Inflammatory macrophage treated with lipopolysaccharide for 1 hour (primary cell): ENCODE results near the gene PAN3.
"Not testable (repeated sequence)": the region's sequence is repeated elsewhere in the genome, so short reads cannot be mapped to it uniquely, and the experiment has no call there.

Experiments used
- DNase-seq, 2 donors: peaks; one replicate each; pipeline ENCODE4 v3.0.0-alpha.2; 2020 to 2022

The PAN3 gene

DNA sequence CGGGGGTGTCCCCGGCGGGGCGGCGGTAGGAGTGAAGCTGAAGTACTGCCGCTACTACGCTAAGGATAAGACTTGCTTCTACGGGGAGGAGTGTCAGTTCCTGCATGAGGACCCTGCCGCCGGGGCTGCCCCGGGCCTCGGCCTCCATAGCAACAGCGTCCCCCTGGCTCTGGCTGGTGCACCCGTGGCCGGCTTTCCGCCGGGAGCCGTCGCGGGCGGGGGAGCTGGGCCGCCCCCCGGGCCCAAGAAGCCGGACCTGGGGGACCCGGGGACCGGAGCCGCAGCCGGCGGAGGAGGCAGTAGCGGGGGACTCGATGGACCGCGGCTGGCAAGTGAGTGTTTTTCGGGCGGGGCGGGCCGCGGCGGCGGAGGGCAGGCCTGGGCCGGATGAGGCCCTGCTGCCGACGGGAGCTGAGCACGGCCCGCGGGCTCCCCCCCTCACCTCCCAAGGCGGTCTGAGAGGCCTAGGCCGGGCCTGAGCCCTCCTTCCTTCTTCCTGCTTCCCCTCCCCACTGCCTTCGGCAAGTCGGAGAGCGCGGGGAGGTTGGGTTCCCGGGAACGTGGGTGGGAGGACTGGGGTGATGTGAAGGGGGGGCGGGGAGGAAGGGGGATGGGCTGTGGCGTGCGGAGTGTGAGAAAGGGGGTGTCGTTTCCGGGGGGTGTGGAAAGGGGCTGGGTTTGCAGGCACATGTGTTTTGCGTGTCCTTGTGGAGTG, 568 bp downstream of the PAN3 start:
- DNase-seq = peak; percentile 88 to 90

GRCh38 chr13:28140433-28141125, 2.2 kb downstream of the PAN3 start:
- peak; percentile 30 to 32 for DNase-seq

GRCh38 chr13:28141542-28141941, 3.2 kb downstream of the PAN3 start:
- not testable (repeated sequence) for DNase-seq

DNA sequence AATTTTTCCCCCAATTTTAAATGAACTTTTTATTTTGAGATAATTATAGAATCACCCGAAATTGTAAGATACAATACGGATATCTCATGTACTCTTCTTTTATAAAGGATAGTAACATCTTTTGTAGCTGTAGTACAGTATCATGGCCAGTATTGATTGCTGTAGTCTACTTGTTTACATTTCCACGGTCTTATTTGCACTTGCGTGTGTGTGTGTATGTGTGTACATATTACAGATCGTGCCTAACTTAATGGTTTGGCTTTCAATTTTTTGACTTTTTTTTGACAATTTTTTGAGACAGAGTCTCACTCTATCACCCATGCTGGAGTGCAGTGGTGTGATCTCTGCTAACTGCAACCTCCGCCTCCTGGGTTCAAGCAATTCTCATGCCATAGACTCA, 6.7 kb downstream of the PAN3 start:
- no peak for DNase-seq

- DNase-seq = no peak
Measured at GRCh38 chr13:28147495-28147894, 9.2 kb downstream of the PAN3 start.

GRCh38 chr13:28159057-28159456, 20.7 kb downstream of the PAN3 start:
- DNase-seq = no peak

DNA sequence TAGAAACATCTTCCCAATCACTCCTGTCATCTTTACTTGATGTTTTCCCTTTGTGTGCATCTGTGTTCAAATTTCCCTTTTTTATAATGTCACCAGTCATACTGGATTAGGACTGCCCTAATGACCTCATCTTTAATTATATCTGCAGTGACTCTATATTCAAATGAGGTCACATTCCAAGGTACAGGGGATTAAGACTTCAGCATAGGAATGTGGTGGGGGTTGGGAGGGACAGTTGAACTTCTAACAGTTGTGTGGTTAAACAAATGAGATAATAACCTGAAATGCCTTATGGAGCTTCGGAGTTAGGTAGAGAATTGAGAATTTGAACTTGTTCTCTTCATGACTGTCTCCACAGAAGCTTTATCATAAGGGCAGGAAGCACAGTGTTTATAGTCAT, 23.0 kb downstream of the PAN3 start:
- DNase-seq = peak; percentile 31 to 50

GRCh38 chr13:28163587-28163986, 25.2 kb downstream of the PAN3 start:
- no peak for DNase-seq

- no peak for DNase-seq
Measured at GRCh38 chr13:28166257-28166656, 27.9 kb downstream of the PAN3 start.

- DNase-seq = no peak
Measured at GRCh38 chr13:28171266-28171665, 32.9 kb downstream of the PAN3 start.

- no peak for DNase-seq
Measured at GRCh38 chr13:28172947-28173346, 34.6 kb downstream of the PAN3 start.

GRCh38 chr13:28173793-28174192, 35.4 kb downstream of the PAN3 start:
- DNase-seq = no peak

GRCh38 chr13:28177327-28177726, 39.0 kb downstream of the PAN3 start:
- no peak for DNase-seq

- DNase-seq = no peak
Measured at GRCh38 chr13:28177877-28178276, 39.5 kb downstream of the PAN3 start.

GRCh38 chr13:28179974-28180373, 41.6 kb downstream of the PAN3 start:
- DNase-seq = no peak

DNA sequence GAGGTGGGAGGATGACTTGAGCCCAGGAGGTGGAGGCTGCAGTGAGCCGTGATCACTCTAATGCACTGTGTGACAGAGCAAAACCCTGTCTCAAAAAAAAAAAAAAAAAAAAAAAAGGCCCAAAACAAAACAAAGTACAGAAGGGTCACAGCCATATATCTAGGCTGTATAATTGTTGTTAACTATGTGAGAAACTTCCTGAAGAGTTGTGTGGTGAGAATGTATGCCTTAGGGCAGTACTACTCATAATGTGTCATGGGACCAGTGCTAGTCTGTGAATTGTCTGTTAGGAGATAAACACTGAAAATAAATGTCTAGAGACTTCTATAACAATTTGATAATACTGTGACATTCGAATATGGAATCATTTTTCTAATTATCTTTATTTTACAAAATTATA, 43.1 kb downstream of the PAN3 start:
- DNase-seq = no peak

DNA sequence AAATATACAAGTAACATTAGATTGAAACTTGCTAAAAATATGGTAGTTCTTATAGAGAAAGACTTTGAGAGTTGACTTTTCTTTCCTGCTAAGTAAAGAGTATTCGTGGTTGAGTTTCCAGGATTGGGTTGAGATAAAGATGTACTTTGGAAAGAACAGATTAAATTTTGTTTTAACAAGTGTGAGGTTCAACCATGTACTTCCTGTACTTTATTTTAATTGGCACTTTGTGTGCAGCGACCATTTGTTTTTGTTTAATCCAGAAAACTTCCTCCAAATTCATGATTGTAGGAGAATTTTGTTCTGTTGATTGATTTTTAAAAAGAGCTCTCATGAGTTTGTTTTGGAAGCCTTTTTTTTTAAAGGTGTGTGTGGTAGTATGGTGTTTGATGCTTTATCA, 46.9 kb downstream of the PAN3 start:
- DNase-seq = no peak

DNA sequence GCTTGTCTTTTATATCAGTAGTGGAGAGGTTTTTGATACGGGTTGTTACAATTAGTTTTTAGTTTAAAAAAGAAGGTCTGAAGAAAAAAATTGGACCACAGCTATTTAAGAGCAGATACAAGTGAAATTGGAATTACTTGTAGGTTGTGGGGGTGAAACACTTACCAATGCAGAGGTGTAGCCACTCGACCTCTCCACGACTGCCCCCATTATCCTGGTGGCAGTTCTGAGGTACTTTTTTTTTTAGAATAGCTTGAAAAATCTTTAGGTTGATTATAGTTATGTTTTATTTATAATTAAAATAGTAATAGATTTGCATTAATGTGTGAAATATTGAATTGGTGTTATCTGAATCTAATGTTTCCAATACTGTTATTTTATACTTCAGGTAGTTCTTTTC, 60.7 kb downstream of the PAN3 start:
- no peak for DNase-seq

DNA sequence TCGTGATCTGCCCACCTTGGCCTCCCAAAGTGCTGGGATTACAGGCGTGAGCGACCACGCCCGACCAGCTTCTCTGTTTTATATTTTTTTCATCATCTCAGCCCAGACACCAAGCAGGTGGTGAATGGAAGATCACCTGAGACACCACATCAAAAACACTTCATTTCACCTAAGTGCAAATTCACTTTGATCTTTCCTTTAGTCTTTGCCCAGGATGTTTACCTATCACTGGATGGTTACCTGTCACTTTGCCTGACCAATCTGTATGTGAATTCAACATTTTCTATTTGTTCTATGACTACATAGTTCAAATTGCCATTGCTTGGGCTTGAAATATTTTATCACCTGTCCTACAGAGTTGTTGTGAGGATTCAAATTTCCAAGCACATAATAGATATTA, 65.7 kb downstream of the PAN3 start:
- no peak for DNase-seq

DNA sequence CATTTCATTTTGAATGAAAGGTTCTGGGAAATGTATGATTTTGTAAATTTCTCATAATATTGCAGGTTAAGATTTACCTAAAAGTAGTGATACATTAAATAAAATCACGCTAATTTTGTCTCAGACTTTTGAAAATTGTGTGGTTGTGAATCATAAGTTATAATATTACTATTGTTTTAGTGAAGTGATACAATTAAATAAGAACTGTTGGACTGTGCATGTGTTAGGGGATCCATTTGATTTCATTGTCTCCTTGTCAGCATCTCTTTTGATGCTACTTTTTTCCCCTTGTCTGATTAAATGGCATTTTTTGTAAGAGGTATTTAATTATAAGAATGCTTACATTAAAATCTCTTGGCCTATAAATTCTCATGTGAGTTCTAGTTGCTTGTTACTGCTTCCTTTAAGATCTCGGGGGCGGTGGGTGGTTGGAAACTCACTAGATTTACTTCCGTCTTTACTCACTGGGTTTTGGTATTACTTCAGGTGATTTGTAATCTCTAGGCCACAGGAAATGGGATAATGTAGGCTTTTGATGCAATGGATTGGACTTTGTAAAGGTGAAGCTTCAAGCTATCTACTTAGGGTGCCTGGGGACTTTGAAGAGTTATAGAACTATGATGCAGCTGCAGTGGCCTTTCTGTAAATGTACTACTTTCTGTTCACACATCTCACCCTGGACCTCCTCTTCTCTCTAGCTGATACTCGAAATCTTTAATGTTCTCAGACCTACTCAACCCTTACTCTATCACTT, 66.5 kb downstream of the PAN3 start:
- DNase-seq = peak; percentile 4 to 21

DNA sequence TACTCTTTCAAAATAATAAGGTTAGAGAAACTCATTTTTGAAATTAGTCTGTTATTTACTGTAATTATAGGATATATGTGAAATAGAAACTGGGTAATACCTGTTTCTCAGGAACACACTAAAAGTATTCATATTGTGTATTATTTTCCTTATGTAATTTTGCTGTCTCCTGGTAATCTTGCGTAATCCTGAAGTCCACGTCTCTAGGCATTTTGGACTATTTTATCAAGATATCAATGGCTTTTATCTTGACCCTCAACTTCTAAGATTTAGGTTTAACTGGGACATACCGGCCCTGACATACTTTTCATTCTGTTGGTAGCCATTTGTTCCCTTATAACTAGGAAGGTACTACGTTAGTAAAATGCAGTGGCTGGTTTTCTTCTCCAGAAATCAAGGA, 80.3 kb downstream of the PAN3 start:
- no peak for DNase-seq

DNA sequence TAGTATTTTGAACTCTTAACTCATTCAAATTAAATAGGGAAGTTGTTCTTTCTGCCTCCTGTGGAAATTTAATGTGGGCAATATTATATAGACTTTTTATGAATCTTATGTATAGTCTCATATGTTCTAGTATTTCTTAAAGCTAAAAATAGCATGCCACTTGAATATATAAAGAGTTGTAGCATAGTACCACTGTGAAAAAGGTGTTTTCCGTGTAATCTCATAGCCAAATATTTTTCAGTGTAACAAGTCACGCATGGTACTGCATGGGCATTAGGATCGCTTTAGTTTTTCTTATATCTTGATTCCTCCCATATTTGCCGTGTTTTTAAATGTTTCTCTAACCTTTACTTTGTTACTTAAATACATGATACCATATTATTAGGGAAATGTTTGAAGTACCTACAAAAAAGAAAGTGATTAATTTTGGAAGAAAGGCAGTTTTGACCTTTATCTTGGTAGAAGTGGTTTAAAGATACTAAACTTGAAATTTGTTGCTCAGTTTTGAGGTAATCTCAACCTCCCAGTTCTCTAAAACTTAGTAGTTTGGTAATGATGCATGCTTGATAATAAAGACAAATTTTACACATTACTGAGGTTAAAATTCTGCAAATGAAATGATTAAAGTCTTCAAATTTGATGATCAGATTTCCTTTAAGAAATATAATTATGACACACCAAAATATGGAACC, 81.2 kb downstream of the PAN3 start:
- DNase-seq = no peak

DNA sequence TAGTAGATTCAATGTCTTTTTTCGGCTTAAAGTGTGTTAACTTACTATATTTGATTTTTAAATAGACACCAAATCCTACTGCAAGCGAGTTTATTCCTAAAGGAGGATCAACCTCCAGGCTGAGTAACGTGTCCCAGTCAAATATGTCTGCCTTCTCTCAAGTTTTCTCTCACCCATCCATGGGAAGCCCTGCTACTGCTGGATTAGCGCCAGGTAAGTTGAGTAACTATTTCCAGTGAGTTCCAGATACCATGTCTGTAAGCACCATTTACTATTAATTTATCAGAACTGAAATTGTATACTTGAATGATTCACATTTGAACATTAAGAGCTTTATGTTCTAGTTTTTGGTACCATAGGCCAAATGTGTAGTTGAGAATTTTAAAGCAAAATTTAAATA, 81.8 kb downstream of the PAN3 start:
- DNase-seq = no peak
